CD4-positive, alpha-beta T cell treated with Interleukin-2 at 100 ng/mL for 4 hours (primary cell): ENCODE measurements around the gene LAPTM5.

Experiments used
- DNase-seq: peaks from one replicate; pipeline ENCODE4 v3.0.0-alpha.2; 2020; ENCODE audit warnings: low spot score

The LAPTM5 gene

GRCh38 chr1:30787266-30787665 lies 29.7 kb upstream of the LAPTM5 start:
- no peak for DNase-seq

- no peak for DNase-seq
Observed at GRCh38 chr1:30786264-30786991, 28.9 kb upstream of the LAPTM5 start.

GRCh38 chr1:30785714-30786113 lies 28.1 kb upstream of the LAPTM5 start:
- no peak for DNase-seq

GRCh38 chr1:30785181-30785580 lies 27.6 kb upstream of the LAPTM5 start:
- DNase-seq: no peak

GRCh38 chr1:30783256-30783915 lies 25.8 kb upstream of the LAPTM5 start:
- no peak for DNase-seq

- DNase-seq: peak; percentile 67
Observed at GRCh38 chr1:30782361-30783255, 25.0 kb upstream of the LAPTM5 start.

GRCh38 chr1:30781906-30782305 lies 24.3 kb upstream of the LAPTM5 start:
- no peak for DNase-seq

- DNase-seq: no peak
Observed at GRCh38 chr1:30780409-30780808, 22.8 kb upstream of the LAPTM5 start.

GRCh38 chr1:30779294-30780071 lies 21.9 kb upstream of the LAPTM5 start:
- peak; percentile 92 for DNase-seq

GRCh38 chr1:30778979-30779293 lies 21.4 kb upstream of the LAPTM5 start:
- DNase-seq: no peak

GRCh38 chr1:30778154-30778978 lies 20.8 kb upstream of the LAPTM5 start:
- peak; percentile 18 for DNase-seq

- no peak for DNase-seq
Observed at GRCh38 chr1:30777904-30778153, 20.3 kb upstream of the LAPTM5 start.

GRCh38 chr1:30777060-30777903 lies 19.7 kb upstream of the LAPTM5 start:
- no peak for DNase-seq

- DNase-seq: no peak
Observed at GRCh38 chr1:30776097-30777059, 18.8 kb upstream of the LAPTM5 start.

- no peak for DNase-seq
Observed at GRCh38 chr1:30775433-30775975, 17.9 kb upstream of the LAPTM5 start.

GRCh38 chr1:30774550-30775432 lies 17.2 kb upstream of the LAPTM5 start:
- DNase-seq: no peak

- no peak for DNase-seq
Observed at GRCh38 chr1:30773722-30774358, 16.3 kb upstream of the LAPTM5 start.

- DNase-seq: no peak
Observed at GRCh38 chr1:30771005-30771404, 13.4 kb upstream of the LAPTM5 start.
